WTC11 (cell line): ENCODE data around the gene PARP3. TPM values are rescaled to one million over a fixed set of nuclear protein-coding genes. Genes with fewer than 3 reads are reported as not detected.

Experiments
- ATAC-seq: fragments of 200-7000 bp; cut with Tn5 transposase; 2 replicates; pipeline ENCODE4 v1.10.0; 2021; ENCODE audit warnings: mild to moderate bottlenecking, moderate library complexity
- CTCF ChIA-PET: fragments of 300-600 bp; sonication (Branson Sonifier 250); formaldehyde crosslinking; loops from one replicate; lab custom pipeline; 2021; ENCODE audit warnings: antibody characterized with exemption; lab: Charles Lee
- POLR2A ChIA-PET: fragments of 350-600 bp; sonication (Branson Sonifier 250); formaldehyde crosslinking; loops from one replicate; lab custom pipeline; 2021; ENCODE audit warnings: antibody characterized with exemption; lab: Charles Lee
- DNase-seq: peaks from one replicate; pipeline ENCODE4 v3.0.0; 2021; ENCODE audit warnings: low spot score
- H3K27ac Mint-ChIP-seq: 2 replicates; pipeline ENCODE4 v1.8.0; 2021; ENCODE audit warnings: mixed read lengths
- H3K27me3 Mint-ChIP-seq: 2 replicates; pipeline ENCODE4 v1.8.0; 2021; ENCODE audit warnings: low read depth, mild to moderate bottlenecking, moderate library complexity, mixed read lengths
- H3K36me3 Mint-ChIP-seq: 2 replicates; pipeline ENCODE4 v1.8.0; 2021; ENCODE audit warnings: mixed read lengths
- H3K4me1 Mint-ChIP-seq: 2 replicates; pipeline ENCODE4 v1.8.0; 2022; ENCODE audit warnings: mixed read lengths
- H3K4me3 Mint-ChIP-seq: 2 replicates; pipeline ENCODE4 v1.8.0; 2021; ENCODE audit warnings: mild to moderate bottlenecking, moderate library complexity, mixed read lengths
- H3K9me3 Mint-ChIP-seq: 2 replicates; pipeline ENCODE4 v1.8.0; 2021; ENCODE audit warnings: mixed read lengths
- AR ChIP-seq: fragments of 250-450 bp; sonication (Bioruptor Pico); IDR thresholded peaks from 2 replicates; pipeline ENCODE4 v1.9.0; 2021; ENCODE audit warnings: mild to moderate bottlenecking
- ARID4B ChIP-seq: sonication (generic); formaldehyde crosslinking; IDR thresholded peaks from 2 replicates; pipeline ENCODE4 v1.8.0; 2023; ENCODE audit warnings: missing genetic modification reagents, mild to moderate bottlenecking, borderline replicate concordance
- ATF2 ChIP-seq: sonication (generic); formaldehyde crosslinking; IDR thresholded peaks from 2 replicates; pipeline ENCODE4 v1.8.1; 2022; ENCODE audit warnings: low read depth, missing genetic modification reagents, borderline replicate concordance
- CREM ChIP-seq: sonication (generic); formaldehyde crosslinking; IDR thresholded peaks from 2 replicates; pipeline ENCODE4 v1.8.1; 2022; ENCODE audit warnings: mild to moderate bottlenecking, missing genetic modification reagents, moderate library complexity
- E2F5 ChIP-seq: sonication (generic); formaldehyde crosslinking; IDR thresholded peaks from 2 replicates; pipeline ENCODE4 v1.8.1; 2022; ENCODE audit warnings: mild to moderate bottlenecking, moderate library complexity, missing genetic modification reagents
- FOXP1 ChIP-seq: sonication (generic); formaldehyde crosslinking; IDR thresholded peaks from 2 replicates; pipeline ENCODE4 v1.8.0; 2022; ENCODE audit warnings: missing genetic modification reagents, mild to moderate bottlenecking, moderate library complexity, borderline replicate concordance
- FOXP4 ChIP-seq: sonication (generic); formaldehyde crosslinking; IDR thresholded peaks from 2 replicates; pipeline ENCODE4 v1.8.0; 2022; ENCODE audit warnings: mild to moderate bottlenecking, missing genetic modification reagents
- IRF2 ChIP-seq: sonication (generic); formaldehyde crosslinking; IDR thresholded peaks from 2 replicates; pipeline ENCODE4 v1.8.0; 2022; ENCODE audit warnings: low read depth, missing genetic modification reagents, borderline replicate concordance
- JUN ChIP-seq: sonication (generic); formaldehyde crosslinking; IDR thresholded peaks from 2 replicates; pipeline ENCODE4 v1.8.0; 2023; ENCODE audit warnings: mild to moderate bottlenecking, missing genetic modification reagents
- PREB ChIP-seq: sonication (generic); formaldehyde crosslinking; IDR thresholded peaks from 2 replicates; pipeline ENCODE4 v1.8.1; 2022; ENCODE audit warnings: mild to moderate bottlenecking, missing genetic modification reagents, moderate library complexity, borderline replicate concordance
- ZNF317 ChIP-seq: sonication (generic); formaldehyde crosslinking; IDR thresholded peaks from 2 replicates; pipeline ENCODE4 v1.8.1; 2023; ENCODE audit warnings: low read depth, mild to moderate bottlenecking, moderate library complexity, missing genetic modification reagents, borderline replicate concordance
- ZNF425 ChIP-seq: fragments of 250-450 bp; sonication (Bioruptor Pico); conservative IDR thresholded peaks from 2 replicates; pipeline ENCODE4 v1.9.0; 2021; ENCODE audit warnings: mild to moderate bottlenecking
- ZNF512 ChIP-seq: sonication (generic); formaldehyde crosslinking; IDR thresholded peaks from 2 replicates; pipeline ENCODE4 v1.8.1; 2022; ENCODE audit warnings: missing genetic modification reagents, borderline replicate concordance
- ZNF671 ChIP-seq: fragments of 250-450 bp; sonication (Bioruptor Pico); IDR thresholded peaks from 2 replicates; pipeline ENCODE4 v1.8.0; 2021; ENCODE audit warnings: mild to moderate bottlenecking
- total RNA-seq: library from RNA; stranded (reverse); gene quantifications from 3 replicates; pipeline ENCODE4 v1.2.3, GENCODE V29; 2021

PARP3 gene
- total RNA-seq, 1 experiment from 2014 or later: 2.9 TPM

GRCh38 chr3:51904034-51904823 lies 37.9 kb upstream of the PARP3 start:
- Mint-ChIP-seq H3K4me3 (no peak overlapping the region), H3K27me3 (peaks cover 6% of the 10 kb centered on the region), H3K4me1 (peaks cover 13% of the 10 kb centered on the region), H3K36me3 (peaks cover 19% of the 10 kb centered on the region)
- DNase-seq (no peak), ATAC-seq (no peak)
- CTCF ChIA-PET: no interaction called here
- TF ChIP-seq ZNF671: no peak
- TF ChIP-seq JUN (CRISPR knock-in tag): no peak
- TF ChIP-seq AR: no peak
- TF ChIP-seq ATF2 (CRISPR knock-in tag): no peak
- no peak for TF ChIP-seq ZNF317 (CRISPR knock-in tag)
- no peak for TF ChIP-seq ARID4B (CRISPR knock-in tag)
- TF ChIP-seq FOXP1 (CRISPR knock-in tag): no peak
- TF ChIP-seq FOXP4: no peak
- no peak for TF ChIP-seq ZNF512
- no peak for TF ChIP-seq CREM
- no peak for TF ChIP-seq PREB (CRISPR knock-in tag)
- TF ChIP-seq E2F5: no peak
- no peak for TF ChIP-seq IRF2 (CRISPR knock-in tag)
- no peak for TF ChIP-seq ZNF425
- TF ChIP-seq, all 79 proteins: peak for 0
- no peak overlapping the region for H3K27ac Mint-ChIP-seq
- peaks cover 52% of the 10 kb centered on the region for H3K9me3 Mint-ChIP-seq
- POLR2A ChIA-PET: no interaction called here
